DMS53 treated with DMSO at 0.1 percent for 48 hours (cell line): ENCODE data around the gene TMTC2.
"Not testable (repeated sequence)": the region's sequence is repeated elsewhere in the genome, so short reads cannot be mapped to it uniquely, and the experiment has no call there.

Experiments
- DNase-seq: peaks from one replicate; lab custom pipeline; 2025; ENCODE audit not compliant: unreplicated experiment; lab: John Stamatoyannopoulos, UW

The TMTC2 gene

GRCh38 chr12:82783435-82783834 lies 96.7 kb downstream of the TMTC2 start:
- no peak for DNase-seq

GRCh38 chr12:82787016-82787415 lies 100.3 kb downstream of the TMTC2 start:
- DNase-seq, result no peak

GRCh38 chr12:82788594-82788993 lies 101.9 kb downstream of the TMTC2 start:
- no peak for DNase-seq

- peak; percentile 28 for DNase-seq
These were observed 103.0 kb downstream of the TMTC2 start for GRCh38 chr12:82789674-82790073.

- peak; percentile 76 for DNase-seq
These were observed 107.1 kb downstream of the TMTC2 start for GRCh38 chr12:82793751-82794281.

- no peak for DNase-seq
These were observed 110.8 kb downstream of the TMTC2 start for GRCh38 chr12:82797480-82797879.

- no peak for DNase-seq
These were observed 113.5 kb downstream of the TMTC2 start for GRCh38 chr12:82800185-82800584.

- DNase-seq, result no peak
These were observed 115.4 kb downstream of the TMTC2 start for GRCh38 chr12:82801951-82802610.

GRCh38 chr12:82803201-82803600 lies 116.5 kb downstream of the TMTC2 start:
- DNase-seq, result no peak

GRCh38 chr12:82804601-82805000 lies 117.9 kb downstream of the TMTC2 start:
- DNase-seq, result no peak

GRCh38 chr12:82805004-82805403 lies 118.3 kb downstream of the TMTC2 start:
- not testable (repeated sequence) for DNase-seq

- DNase-seq, result no peak
These were observed 119.2 kb downstream of the TMTC2 start for GRCh38 chr12:82805812-82806497.

GRCh38 chr12:82807132-82807737 lies 120.5 kb downstream of the TMTC2 start:
- DNase-seq, result no peak

GRCh38 chr12:82810568-82810967 lies 123.9 kb downstream of the TMTC2 start:
- DNase-seq, result no peak

- no peak for DNase-seq
These were observed 130.7 kb downstream of the TMTC2 start for GRCh38 chr12:82817368-82817767.

GRCh38 chr12:82818271-82819035 lies 131.7 kb downstream of the TMTC2 start:
- no peak for DNase-seq

GRCh38 chr12:82826505-82826904 lies 139.8 kb downstream of the TMTC2 start:
- no peak for DNase-seq

GRCh38 chr12:82832096-82832495 lies 145.4 kb downstream of the TMTC2 start:
- DNase-seq, result no peak

- no peak for DNase-seq
These were observed 146.3 kb downstream of the TMTC2 start for GRCh38 chr12:82832981-82833380.

- no peak for DNase-seq
These were observed 146.8 kb downstream of the TMTC2 start for GRCh38 chr12:82833481-82833880.

- no peak for DNase-seq
These were observed 148.5 kb downstream of the TMTC2 start for GRCh38 chr12:82835217-82835616.
